Right lobe of liver (tissue), 4 donors: ENCODE results near the gene SSBP3.

Source experiments
- CTCF ChIP-seq, 4 donors: fragments of 200-600 bp in 3 of 4; fragments of 450-650 bp in 1 of 4; IDR thresholded peaks; one replicate each; pipeline versions ENCODE4 v1.5.1 to v1.8.0; 2016 to 2022; ENCODE audit warnings: antibody characterized with exemption in 4 of 4, mild to moderate bottlenecking in 2 of 4
- POLR2A ChIP-seq: fragments of 450-650 bp; IDR thresholded peaks from one replicate; pipeline ENCODE4 v1.6.1; 2017; ENCODE audit warnings: antibody characterized with exemption, mild to moderate bottlenecking
- donor health status: DM: no; HTN: no; CAD: no.
- donor health status: DM: no; HTN: no; CAD: no.
- donor health status: DM: no; HTN: yes; CAD: no.

- TF ChIP-seq CTCF (IDR thresholded peaks at IDR 0.05) (no peak), POLR2A (no peak)
These were observed 30.6 kb upstream of the SSBP3 start for GRCh38 chr1:54436826-54437225.
